Loucy (cell line): ENCODE measurements around the gene FBXO30.

ENCODE experiments used
- H2AFZ ChIP-seq: fragments of 200-600 bp; sonication (generic); 2 replicates; pipeline ENCODE4 v1.6.0; 2016; ENCODE audit warnings: antibody characterized with exemption, mild to moderate bottlenecking, low read length, moderate library complexity
- H3F3A ChIP-seq: fragments of 200-600 bp; 2 replicates; pipeline ENCODE4 v1.6.0; 2016; ENCODE audit warnings: antibody characterized with exemption, low read depth, mild to moderate bottlenecking
- H3K27me3 ChIP-seq: fragments of 200-600 bp; sonication (generic); 2 replicates; pipeline ENCODE4 v1.6.1; 2014; ENCODE audit warnings: low read length, mild to moderate bottlenecking; ENCODE audit not compliant: insufficient read depth, poor library complexity, severe bottlenecking
- H3K36me3 ChIP-seq: fragments of 200-600 bp; sonication (generic); 2 replicates; pipeline ENCODE4 v1.6.1; 2016; ENCODE audit warnings: low read length; ENCODE audit not compliant: insufficient read depth
- H3K4me1 ChIP-seq: fragments of 200-600 bp; sonication (generic); 2 replicates; pipeline ENCODE4 v1.5.1; 2014; ENCODE audit warnings: low read length, mild to moderate bottlenecking; ENCODE audit not compliant: insufficient read depth, poor library complexity, severe bottlenecking
- H3K4me2 ChIP-seq: fragments of 200-600 bp; sonication (generic); 2 replicates; pipeline ENCODE4 v1.6.0; 2014; ENCODE audit warnings: antibody characterized with exemption, low read length, low read depth, mild to moderate bottlenecking; ENCODE audit not compliant: poor library complexity, severe bottlenecking
- H3K4me3 ChIP-seq: fragments of 200-600 bp; sonication (generic); 2 replicates; pipeline ENCODE4 v1.5.1; 2014; ENCODE audit warnings: low read length, mild to moderate bottlenecking, mixed read lengths; ENCODE audit not compliant: poor library complexity, severe bottlenecking
- H3K79me2 ChIP-seq: fragments of 200-600 bp; sonication (generic); 2 replicates; pipeline ENCODE4 v1.6.1; 2014; ENCODE audit warnings: low read length; ENCODE audit not compliant: insufficient read depth
- H3K9ac ChIP-seq: fragments of 200-600 bp; sonication (generic); 2 replicates; pipeline ENCODE4 v1.6.0; 2014; ENCODE audit warnings: mild to moderate bottlenecking, low read depth, low read length, moderate library complexity; ENCODE audit not compliant: poor library complexity, severe bottlenecking
- H3K9me2 ChIP-seq: fragments of 200-600 bp; sonication (generic); replicated peaks from 2 replicates; pipeline ENCODE4 v1.6.1; 2016; ENCODE audit warnings: low read depth, low read length, mixed read lengths
- H3K9me3 ChIP-seq: fragments of 200-600 bp; sonication (generic); 2 replicates; pipeline ENCODE4 v1.6.1; 2014; ENCODE audit warnings: mild to moderate bottlenecking, antibody characterized with exemption, low read length, low read depth; ENCODE audit not compliant: insufficient read depth
- H4K20me1 ChIP-seq: fragments of 200-600 bp; sonication (generic); 2 replicates; pipeline ENCODE4 v1.6.0; 2014; ENCODE audit warnings: antibody characterized with exemption, low read length, mild to moderate bottlenecking; ENCODE audit not compliant: insufficient read depth, poor library complexity, severe bottlenecking
- CTCF ChIP-seq: fragments of 200-600 bp; sonication (generic); conservative IDR thresholded peaks from 2 replicates; pipeline ENCODE4 v1.5.1; 2014; ENCODE audit warnings: mild to moderate bottlenecking, antibody characterized with exemption, low read length
- EZH2phosphoT487 ChIP-seq: fragments of 200-600 bp; IDR thresholded peaks from 2 replicates; pipeline ENCODE4 v1.6.1; 2018; ENCODE audit warnings: antibody characterized with exemption, mild to moderate bottlenecking, moderate library complexity, borderline replicate concordance

FBXO30 gene

DNA sequence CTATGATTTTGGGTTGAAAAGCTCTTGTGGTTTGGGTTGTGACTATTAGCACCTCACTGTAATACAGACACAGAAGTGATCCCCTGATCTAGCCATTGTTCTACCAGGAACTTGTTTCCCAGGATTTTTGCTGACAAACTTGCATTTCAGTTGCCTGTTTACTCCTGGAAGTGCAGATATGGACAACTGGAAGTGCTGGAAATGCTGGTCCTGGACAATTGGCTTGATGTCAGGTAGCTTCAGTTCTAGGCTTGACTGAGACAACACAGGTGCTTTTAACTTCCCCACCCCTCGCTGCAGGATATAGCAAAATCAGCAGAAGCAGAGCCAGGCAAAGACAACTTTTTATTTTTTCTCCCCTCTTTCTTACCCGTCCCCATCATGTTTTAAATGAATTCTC, 27.1 kb upstream of the FBXO30 start:
- H3K27me3 ChIP-seq: no peaks in the 10 kb centered on the region
- no peak overlapping the region for H2AFZ ChIP-seq
- TF ChIP-seq CTCF: no peak
- TF ChIP-seq EZH2phosphoT487: no peak
- no peaks in the 10 kb centered on the region for H4K20me1 ChIP-seq
- no peaks in the 10 kb centered on the region for H3K9me3 ChIP-seq
- H3K4me2 ChIP-seq: no peak overlapping the region
- no peak overlapping the region for H3K4me3 ChIP-seq
- no peaks in the 10 kb centered on the region for H3F3A ChIP-seq
- H3K79me2 ChIP-seq: no peaks in the 10 kb centered on the region
- H3K36me3 ChIP-seq: no peaks in the 10 kb centered on the region
- H3K4me1 ChIP-seq: no peaks in the 10 kb centered on the region
- H3K9ac ChIP-seq: no peak overlapping the region
- no peaks in the 10 kb centered on the region for H3K9me2 ChIP-seq

DNA sequence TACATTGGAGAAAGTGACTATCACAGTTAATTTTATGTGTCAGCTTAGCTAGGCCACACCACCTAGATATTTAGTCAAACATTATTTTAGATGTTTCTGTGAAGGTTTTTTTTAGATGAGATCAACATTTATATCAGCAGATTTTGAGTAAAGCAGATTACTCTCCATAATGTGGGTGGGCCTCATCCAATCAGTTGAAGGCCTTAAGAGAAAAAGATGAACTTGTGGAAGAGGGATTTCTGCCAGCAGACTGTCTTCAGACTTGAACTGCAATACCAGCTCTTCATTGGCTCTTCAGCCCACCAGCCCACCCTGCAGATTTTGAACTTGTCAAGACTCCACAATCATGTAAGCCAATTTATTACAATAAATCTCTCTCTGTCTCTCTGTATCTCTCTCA, 25.1 kb upstream of the FBXO30 start:
- Histone ChIP-seq H3K27me3 (no peaks in the 10 kb centered on the region), H3K4me1 (no peaks in the 10 kb centered on the region), H3F3A (no peaks in the 10 kb centered on the region), H4K20me1 (no peaks in the 10 kb centered on the region), H3K4me3 (no peak overlapping the region), H3K9ac (no peak overlapping the region), H3K9me3 (no peaks in the 10 kb centered on the region), H3K9me2 (no peaks in the 10 kb centered on the region), H3K36me3 (no peaks in the 10 kb centered on the region), H3K4me2 (no peak overlapping the region), H2AFZ (no peak overlapping the region), H3K79me2 (no peaks in the 10 kb centered on the region)
- TF ChIP-seq CTCF: no peak
- no peak for TF ChIP-seq EZH2phosphoT487

DNA sequence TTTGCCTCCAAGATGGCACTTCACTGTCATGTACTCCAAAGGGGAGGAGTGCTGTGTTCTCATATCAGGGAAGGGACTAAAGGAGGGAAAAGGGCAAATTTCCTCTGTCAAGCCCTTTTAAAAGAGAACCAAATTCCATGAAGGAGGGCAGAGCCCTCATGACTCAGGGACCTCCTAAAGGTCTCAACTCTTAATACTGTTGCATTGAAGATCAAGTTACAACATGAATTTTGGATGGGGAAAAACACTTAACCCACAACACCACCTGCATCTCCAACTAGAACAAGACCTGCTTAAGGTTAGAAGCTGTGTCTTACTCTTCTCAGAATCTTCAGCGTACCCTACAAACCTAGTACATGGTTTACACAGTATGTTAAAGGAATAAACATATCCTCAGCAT, 23.7 kb upstream of the FBXO30 start:
- H3K79me2 ChIP-seq: no peaks in the 10 kb centered on the region
- no peak overlapping the region for H3K4me3 ChIP-seq
- TF ChIP-seq CTCF (no peak), EZH2phosphoT487 (no peak)
- no peaks in the 10 kb centered on the region for H3K4me1 ChIP-seq
- no peaks in the 10 kb centered on the region for H3K9me2 ChIP-seq
- no peaks in the 10 kb centered on the region for H3F3A ChIP-seq
- no peaks in the 10 kb centered on the region for H3K9me3 ChIP-seq
- H3K4me2 ChIP-seq: no peak overlapping the region
- H3K36me3 ChIP-seq: no peaks in the 10 kb centered on the region
- no peak overlapping the region for H2AFZ ChIP-seq
- no peak overlapping the region for H3K9ac ChIP-seq
- H3K27me3 ChIP-seq: no peaks in the 10 kb centered on the region
- no peaks in the 10 kb centered on the region for H4K20me1 ChIP-seq
